ENCODE results near the gene HDAC10.

The HDAC10 gene

DNA sequence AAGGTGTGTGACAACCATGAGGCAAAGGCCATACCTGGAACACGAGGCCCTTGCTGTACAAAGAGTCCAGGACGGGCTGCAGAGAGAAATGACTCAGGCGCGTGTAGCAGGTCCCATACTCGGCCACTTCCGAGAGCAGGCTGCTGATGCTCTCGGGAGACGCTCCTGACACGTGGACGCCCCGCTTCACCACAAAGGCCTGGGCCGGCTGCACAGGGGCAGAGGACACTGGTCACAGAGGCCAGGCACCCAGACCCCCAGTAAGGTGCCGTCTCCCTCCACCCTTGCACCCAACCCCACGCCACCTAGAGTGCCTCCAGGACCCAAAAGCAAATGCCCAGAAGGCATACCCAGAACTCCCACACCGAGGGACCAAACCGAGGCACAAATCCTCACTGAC lies 21.7 kb downstream of the HDAC10 start:
- Histone ChIP-seq H3K27me3 (no peaks in the 10 kb centered on the region), H3K4me2 (peak overlapping the region; percentile 87), H4K20me1 (peaks cover 78% of the 10 kb centered on the region), H3K9me3 (no peaks in the 10 kb centered on the region), H3K4me1 (peaks cover 83% of the 10 kb centered on the region), H3K27ac (peak overlapping the region; percentile 70), H3K4me3 (no peak overlapping the region), H3K36me3 (peaks cover 48% of the 10 kb centered on the region), H3K9ac (no peak overlapping the region)
- no peak for TF ChIP-seq Cebpa-rat (IDR thresholded peaks at IDR 0.05)

DNA sequence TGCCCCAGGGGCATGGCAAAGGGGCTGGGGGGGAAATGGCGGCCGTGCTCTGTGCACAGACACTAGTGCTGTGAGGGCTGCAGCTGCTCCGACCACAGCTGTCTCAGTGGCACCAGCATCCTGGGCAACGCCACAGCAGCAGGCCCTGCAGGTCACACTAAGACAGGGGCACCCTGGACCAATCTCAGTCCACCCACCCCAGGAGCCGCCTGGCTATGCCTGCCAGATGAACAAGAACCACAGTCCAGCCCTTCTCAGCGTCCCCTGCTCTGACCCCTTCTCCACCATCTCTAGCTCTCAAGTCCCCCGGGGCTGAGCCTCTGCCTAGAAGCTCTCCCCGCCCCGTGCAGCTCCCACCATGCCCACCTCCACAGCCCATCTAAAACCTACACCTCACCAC lies 22.7 kb downstream of the HDAC10 start:
- peak overlapping the region; percentile 50 for H3K9ac ChIP-seq
- H3K4me3 ChIP-seq: no peak overlapping the region
- peaks cover 88% of the 10 kb centered on the region for H3K4me1 ChIP-seq
- H3K4me2 ChIP-seq: peak overlapping the region; percentile 87
- H3K36me3 ChIP-seq: peaks cover 46% of the 10 kb centered on the region
- no peak for TF ChIP-seq Cebpa-rat (IDR thresholded peaks at IDR 0.05)
- no peaks in the 10 kb centered on the region for H3K27me3 ChIP-seq
- peak overlapping the region; percentile 70 for H3K27ac ChIP-seq
- peaks cover 74% of the 10 kb centered on the region for H4K20me1 ChIP-seq
- no peaks in the 10 kb centered on the region for H3K9me3 ChIP-seq

DNA sequence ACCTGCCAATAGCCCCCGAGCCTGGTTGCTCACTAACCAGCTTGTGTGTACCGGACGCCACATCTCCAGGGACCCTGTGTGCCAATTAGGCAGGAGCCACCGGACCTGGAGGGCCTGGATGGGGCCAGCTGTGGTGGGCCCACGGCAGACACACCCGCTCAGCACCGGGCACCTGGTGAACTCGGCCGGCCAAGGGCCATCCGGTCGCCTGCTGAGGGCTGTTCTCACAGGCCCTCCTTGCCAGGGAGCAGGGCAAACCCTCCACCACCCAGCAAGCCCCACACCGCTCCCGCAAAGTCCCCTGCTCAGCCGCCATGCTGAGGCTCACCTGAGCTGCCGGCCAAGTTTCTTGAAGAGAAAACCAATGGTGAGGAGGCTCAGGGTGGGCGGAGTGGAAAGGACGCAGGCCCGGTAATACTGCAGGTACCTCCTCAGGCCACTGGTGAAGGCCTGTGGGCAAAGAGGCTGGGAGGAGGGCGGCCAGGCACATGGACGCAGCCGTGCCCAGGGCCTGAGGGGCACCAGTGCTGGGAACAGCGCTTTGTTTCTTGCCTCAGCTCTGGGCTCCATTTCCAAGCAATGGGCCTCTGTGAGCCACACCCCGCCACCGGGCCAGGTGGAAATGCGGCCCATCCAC lies 23.4 kb downstream of the HDAC10 start:
- Histone ChIP-seq H3K4me2 (peak overlapping the region; percentile 87), H3K4me3 (peak overlapping the region; percentile 51), H3K36me3 (peaks cover 46% of the 10 kb centered on the region), H3K9me3 (no peaks in the 10 kb centered on the region), H3K27me3 (no peaks in the 10 kb centered on the region), H3K27ac (peak overlapping the region; percentile 70), H3K4me1 (peaks cover 88% of the 10 kb centered on the region), H4K20me1 (peaks cover 74% of the 10 kb centered on the region), H3K9ac (peak overlapping the region; percentile 20)
- TF ChIP-seq Cebpa-rat (IDR thresholded peaks at IDR 0.05): no peak

DNA sequence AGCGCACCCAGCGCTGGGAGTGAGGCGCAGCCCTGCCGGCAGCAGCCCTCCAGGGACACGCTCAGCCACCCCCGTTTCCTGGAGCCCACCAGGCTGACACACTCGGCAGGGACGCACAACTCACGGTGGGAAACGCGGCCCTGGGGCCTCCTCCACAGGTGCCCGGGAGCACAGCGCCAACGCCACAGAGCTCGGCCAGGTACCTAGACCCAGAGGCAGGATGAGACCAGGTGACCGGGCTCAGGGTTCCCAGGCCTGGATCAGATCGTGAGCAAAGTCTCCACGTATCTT lies 24.2 kb downstream of the HDAC10 start:
- H3K9me3 ChIP-seq: no peaks in the 10 kb centered on the region
- H3K27me3 ChIP-seq: no peaks in the 10 kb centered on the region
- TF ChIP-seq Cebpa-rat (IDR thresholded peaks at IDR 0.05): no peak
- H3K4me1 ChIP-seq: peaks cover 88% of the 10 kb centered on the region
- peak overlapping the region; percentile 70 for H3K27ac ChIP-seq
- H3K4me3 ChIP-seq: peak overlapping the region; percentile 51
- H4K20me1 ChIP-seq: peaks cover 74% of the 10 kb centered on the region
- H3K9ac ChIP-seq: peak overlapping the region; percentile 20
- H3K4me2 ChIP-seq: peak overlapping the region; percentile 87
- peaks cover 51% of the 10 kb centered on the region for H3K36me3 ChIP-seq

DNA sequence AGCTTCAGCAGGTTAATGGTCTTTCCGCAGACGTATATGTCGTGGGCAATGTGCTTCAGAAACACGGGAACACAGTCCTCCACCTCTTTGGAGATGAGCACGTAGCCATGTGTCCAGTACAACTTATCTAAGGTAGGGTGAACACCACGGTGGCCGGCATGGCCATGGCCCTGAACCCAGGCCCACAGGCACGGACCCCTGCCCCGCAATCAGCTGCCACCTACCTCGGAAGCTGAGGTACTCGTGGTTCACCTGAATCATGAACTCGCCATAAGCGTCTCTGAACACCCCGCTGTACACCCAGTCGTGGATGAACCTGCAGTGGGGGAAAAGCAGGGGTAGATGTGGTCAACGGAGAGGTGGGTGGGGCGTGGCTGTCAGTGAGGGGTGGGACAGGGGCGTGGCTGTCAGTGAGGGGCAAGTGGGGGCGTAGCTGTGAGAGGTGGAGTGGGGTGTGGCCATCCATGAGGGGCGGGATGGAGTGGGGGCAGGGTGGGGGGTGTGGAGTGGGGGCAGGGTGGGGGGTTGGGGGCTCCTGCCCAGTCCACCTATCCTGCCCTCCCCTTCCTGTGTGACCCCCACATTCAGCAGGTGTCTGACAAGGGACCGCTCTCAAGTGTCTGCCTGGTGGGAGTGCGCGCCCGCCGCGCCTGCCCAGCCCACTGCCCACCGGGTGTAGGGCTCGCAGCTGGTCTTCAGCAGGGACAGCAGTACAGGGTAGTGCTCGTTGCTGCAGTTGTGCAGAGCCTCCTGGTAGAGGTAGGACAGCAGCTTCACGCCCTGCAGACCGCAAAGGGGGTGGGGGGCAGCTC lies 24.8 kb downstream of the HDAC10 start:
- H3K4me1 ChIP-seq: peaks cover 88% of the 10 kb centered on the region
- peak overlapping the region; percentile 20 for H3K9ac ChIP-seq
- H3K9me3 ChIP-seq: no peaks in the 10 kb centered on the region
- no peak for TF ChIP-seq Cebpa-rat (IDR thresholded peaks at IDR 0.05)
- H3K4me2 ChIP-seq: peak overlapping the region; percentile 87
- peaks cover 57% of the 10 kb centered on the region for H3K36me3 ChIP-seq
- H3K4me3 ChIP-seq: peak overlapping the region; percentile 51
- no peaks in the 10 kb centered on the region for H3K27me3 ChIP-seq
- H3K27ac ChIP-seq: peak overlapping the region; percentile 70
- H4K20me1 ChIP-seq: peaks cover 79% of the 10 kb centered on the region

DNA sequence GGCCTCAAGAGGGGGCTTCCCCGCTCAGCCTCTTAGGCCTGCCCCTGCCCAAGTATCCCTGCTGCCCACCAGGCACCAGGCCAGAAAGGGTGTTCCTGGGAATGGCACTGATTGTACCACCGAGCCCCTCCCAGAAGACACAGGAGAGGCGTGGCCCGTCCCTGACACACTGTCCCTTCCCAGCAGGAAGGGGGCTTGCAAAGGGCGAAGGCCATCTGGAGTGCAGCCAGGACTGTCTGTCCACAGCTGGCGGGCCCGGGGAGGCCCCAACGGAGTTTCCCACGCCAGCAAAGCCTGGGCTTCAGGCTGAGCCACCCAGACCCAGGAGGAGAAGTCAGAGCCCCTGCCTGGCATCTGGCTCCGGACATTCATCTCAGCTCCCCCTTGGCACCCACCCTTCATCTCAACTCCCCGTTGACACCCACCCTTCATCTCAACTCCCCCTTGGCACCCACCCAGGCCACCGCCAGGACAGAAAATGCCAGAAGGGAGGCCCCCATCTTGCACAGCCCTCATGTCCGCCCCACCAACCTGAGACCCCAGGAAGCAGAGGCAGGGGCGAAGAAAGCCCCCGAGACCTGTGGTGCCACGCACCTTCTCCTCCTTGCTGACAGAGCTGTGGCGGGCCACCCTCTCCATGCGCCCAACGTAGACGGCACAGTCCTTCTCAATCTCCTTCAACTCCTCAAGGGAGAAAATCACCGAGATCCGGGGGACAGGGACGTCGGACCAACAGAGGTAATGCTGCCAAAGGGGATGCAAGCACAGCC lies 25.7 kb downstream of the HDAC10 start:
- H3K4me2 ChIP-seq: peak overlapping the region; percentile 87
- peaks cover 87% of the 10 kb centered on the region for H4K20me1 ChIP-seq
- H3K27ac ChIP-seq: no peak overlapping the region
- peaks cover 66% of the 10 kb centered on the region for H3K36me3 ChIP-seq
- H3K4me3 ChIP-seq: no peak overlapping the region
- no peak for TF ChIP-seq Cebpa-rat (IDR thresholded peaks at IDR 0.05)
- no peaks in the 10 kb centered on the region for H3K9me3 ChIP-seq
- peaks cover 88% of the 10 kb centered on the region for H3K4me1 ChIP-seq
- no peaks in the 10 kb centered on the region for H3K27me3 ChIP-seq
- H3K9ac ChIP-seq: no peak overlapping the region

DNA sequence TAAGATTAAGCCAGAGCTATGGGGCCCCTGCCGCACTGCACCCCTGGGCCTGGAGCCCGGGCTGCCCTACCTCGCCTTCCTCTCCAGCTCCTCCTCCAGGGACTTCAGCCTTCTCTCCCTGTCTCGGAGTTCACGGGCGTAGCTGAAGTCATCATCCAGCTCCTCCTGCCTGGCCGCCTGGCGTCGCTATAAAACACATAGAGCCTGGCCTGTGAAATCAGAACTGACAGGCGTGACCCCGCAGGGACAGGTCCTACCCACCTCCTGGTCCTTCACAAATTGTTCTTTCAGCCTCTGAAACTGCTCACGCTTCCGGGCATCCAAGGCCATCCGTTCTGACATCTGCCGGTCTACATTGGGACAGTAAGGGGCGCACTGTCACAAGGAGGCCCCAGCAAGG lies 27.0 kb downstream of the HDAC10 start:
- TF ChIP-seq Cebpa-rat (IDR thresholded peaks at IDR 0.05): no peak
- peaks cover 88% of the 10 kb centered on the region for H3K4me1 ChIP-seq
- H3K4me3 ChIP-seq: no peak overlapping the region
- peaks cover 68% of the 10 kb centered on the region for H3K36me3 ChIP-seq
- H3K4me2 ChIP-seq: no peak overlapping the region
- no peak overlapping the region for H3K27ac ChIP-seq
- peaks cover 90% of the 10 kb centered on the region for H4K20me1 ChIP-seq
- H3K27me3 ChIP-seq: no peaks in the 10 kb centered on the region
- no peak overlapping the region for H3K9ac ChIP-seq
- no peaks in the 10 kb centered on the region for H3K9me3 ChIP-seq

DNA sequence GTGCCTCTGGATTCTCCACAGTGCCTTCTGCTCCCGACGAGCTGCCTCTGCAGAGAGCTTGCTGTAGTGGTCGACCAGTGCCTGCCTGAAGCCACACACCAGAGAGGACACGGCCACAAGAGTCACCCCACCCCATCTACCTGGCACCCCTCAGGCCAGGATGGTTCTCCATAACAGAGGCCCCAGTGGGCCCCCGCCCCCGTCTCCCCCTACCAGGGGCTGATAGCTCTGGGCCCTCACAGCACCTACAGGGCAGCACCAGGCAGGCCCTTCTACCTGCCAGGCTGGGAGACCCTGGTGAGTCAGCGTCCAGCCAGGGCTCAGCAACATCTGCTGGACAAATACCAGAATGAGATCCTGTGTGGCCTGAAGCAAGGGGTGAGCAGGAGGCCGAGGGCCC lies 28.6 kb downstream of the HDAC10 start:
- peaks cover 79% of the 10 kb centered on the region for H3K36me3 ChIP-seq
- no peaks in the 10 kb centered on the region for H3K9me3 ChIP-seq
- peaks cover 88% of the 10 kb centered on the region for H3K4me1 ChIP-seq
- H3K27ac ChIP-seq: no peak overlapping the region
- no peak for TF ChIP-seq Cebpa-rat (IDR thresholded peaks at IDR 0.05)
- H3K4me2 ChIP-seq: peak overlapping the region; percentile 77
- H3K9ac ChIP-seq: peak overlapping the region; percentile 22; the same call in 1 of the 2 replicates
- H4K20me1 ChIP-seq: peaks cover 90% of the 10 kb centered on the region
- H3K4me3 ChIP-seq: no peak overlapping the region
- no peaks in the 10 kb centered on the region for H3K27me3 ChIP-seq

DNA sequence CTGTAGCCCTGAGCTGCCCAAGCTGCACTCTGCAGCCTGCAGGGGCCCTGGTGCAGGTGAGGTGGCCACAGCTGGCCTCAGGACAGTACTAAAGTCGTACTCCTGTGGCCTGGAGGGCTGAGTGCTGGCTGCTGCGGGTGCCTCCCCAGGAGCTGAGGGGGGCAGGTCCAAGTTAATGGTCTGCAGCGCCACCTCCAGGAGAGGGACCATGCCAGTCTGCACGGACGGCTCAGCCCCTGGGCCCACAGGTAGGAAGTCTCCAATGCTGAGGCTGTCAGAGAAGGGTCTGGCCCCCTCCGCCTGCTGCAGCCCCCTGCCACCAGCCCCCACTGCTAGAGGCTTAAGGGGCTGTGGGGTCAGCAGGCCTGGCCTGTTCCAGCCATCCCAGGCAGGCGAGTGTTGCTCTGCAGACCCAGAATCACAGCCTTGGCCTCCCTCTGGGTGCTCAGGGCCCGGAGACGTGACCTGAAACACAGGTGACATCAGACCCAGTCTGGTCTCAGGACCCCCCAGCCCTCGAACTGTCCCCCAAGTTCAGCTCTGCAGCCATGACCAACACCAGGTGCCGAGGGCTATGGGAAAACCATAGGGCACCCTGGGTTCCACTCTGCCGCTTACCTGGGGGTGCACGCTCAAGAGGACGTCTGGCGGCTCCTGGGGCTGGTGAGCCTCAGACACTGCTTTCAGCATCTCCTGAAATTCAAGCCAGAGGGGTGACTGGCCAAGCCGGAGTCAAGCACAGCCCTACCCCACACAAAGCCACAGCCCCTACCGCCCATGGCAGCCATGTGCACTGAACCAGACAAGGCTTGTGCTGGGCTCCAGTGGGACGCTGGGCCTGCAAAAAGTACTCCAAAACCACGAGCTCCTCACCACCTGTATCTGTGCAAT lies 29.4 kb downstream of the HDAC10 start:
- H3K4me2 ChIP-seq: peak overlapping the region; percentile 77
- peaks cover 90% of the 10 kb centered on the region for H4K20me1 ChIP-seq
- H3K36me3 ChIP-seq: peaks cover 87% of the 10 kb centered on the region

More for the DNA sequence above, 29.4 kb downstream of the HDAC10 start:
- Histone ChIP-seq H3K9ac (peak overlapping the region; percentile 22; the same call in 1 of the 2 replicates), H3K9me3 (no peaks in the 10 kb centered on the region), H3K27ac (no peak overlapping the region), H3K27me3 (no peaks in the 10 kb centered on the region), H3K4me3 (peak overlapping the region; percentile 17; the same call in 1 of the 2 replicates), H3K4me1 (peaks cover 88% of the 10 kb centered on the region)
- no peak for TF ChIP-seq Cebpa-rat (IDR thresholded peaks at IDR 0.05)

Measured in BLaER1 (cell line).